ENCODE measurements around the gene MAGEA4.

MAGEA4 gene

GRCh38 chrX:151923648-151924047 is 11.0 kb downstream of the MAGEA4 start:
- DNase-seq (ENCODE audit: low read depth, low spot score): no peak

DNA sequence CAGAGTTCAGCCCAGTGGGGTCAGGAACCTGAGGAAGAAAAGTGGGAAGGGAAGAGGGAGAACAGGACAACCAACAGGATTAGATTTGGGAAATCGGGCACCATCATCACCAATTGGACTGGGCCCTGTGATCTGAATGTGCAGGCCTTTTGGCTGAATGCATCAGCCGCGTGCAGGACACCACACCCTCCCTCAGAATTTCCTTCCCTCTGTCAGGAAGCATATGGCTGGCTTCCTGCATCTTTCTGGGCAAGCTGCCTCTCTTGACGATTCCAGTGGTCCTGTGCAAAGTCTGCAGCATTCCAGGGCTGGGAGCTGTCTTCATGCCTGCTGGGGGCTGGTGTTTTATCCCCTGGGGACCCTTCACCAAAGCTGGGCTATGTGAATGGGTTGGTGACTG is 16.4 kb downstream of the MAGEA4 start:
- DNase-seq (ENCODE audit: low read depth, low spot score): no peak

GRCh38 chrX:151935358-151935757 is 22.7 kb downstream of the MAGEA4 start:
- DNase-seq (ENCODE audit: low read depth, low spot score): no peak

GRCh38 chrX:151938172-151938571 is 25.5 kb downstream of the MAGEA4 start:
- DNase-seq (ENCODE audit: low read depth, low spot score): no peak

DNA sequence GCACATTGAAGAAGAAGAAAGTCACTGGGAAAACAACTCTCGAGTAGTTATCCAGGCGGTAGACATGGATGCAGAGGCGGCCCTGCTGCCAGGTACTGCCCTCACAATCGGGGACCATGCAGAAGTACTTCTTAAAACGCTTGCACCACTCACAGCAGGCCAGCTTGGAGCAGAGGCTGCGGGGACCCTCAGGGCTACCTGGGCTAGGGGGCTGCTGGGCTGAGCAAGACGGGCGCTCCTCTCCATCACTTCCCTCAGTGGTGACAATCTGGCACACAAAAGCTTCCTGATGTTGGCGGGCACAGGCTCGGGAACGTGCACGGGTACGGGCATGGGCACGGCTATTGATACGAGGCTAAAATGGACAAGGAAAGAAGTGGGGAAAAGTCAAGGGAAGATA is 42.0 kb downstream of the MAGEA4 start:
- DNase-seq (ENCODE audit: low read depth, low spot score): no peak

DNA sequence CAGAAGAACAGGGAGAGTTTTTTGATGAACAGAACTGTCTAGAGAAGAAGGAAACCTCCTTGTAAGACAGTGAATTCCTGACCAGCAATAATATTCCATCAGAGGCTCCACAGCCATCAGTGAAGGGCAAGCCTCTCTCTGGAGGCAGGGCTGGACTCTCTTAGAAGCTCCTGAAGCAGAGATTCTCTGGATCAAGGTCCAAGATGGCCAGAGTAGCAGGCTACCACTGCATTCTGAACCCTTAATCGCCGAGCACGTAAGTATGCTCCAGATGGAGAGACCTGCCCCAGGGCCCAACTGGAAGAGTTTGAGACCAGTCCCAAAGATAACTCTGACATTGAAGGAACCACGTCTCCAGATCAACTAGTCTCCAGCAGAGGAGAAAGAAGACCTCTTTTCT is 45.4 kb downstream of the MAGEA4 start:
- DNase-seq (ENCODE audit: low read depth, low spot score): no peak

- DNase-seq (ENCODE audit: low read depth, low spot score): no peak
These were observed 49.3 kb downstream of the MAGEA4 start for GRCh38 chrX:151962034-151962433.

DNA sequence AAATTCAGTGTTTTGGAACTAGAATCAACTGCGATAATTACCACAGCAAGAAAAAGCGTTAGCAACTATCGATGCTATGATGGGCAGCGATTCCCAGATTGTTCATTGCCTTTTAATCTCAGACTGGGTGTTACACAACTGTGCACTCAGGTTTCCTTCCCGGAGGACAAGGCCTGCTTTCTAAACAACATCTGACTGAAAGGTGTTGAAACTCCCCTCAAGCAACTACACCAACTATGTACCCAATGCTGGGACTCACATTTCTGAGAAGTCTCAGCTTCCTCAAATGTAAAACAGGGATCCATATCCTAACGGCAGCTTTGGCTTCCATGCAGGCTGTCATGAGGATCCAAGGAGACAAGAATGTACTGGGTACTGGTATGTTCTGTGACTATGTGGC is 53.5 kb downstream of the MAGEA4 start:
- DNase-seq (ENCODE audit: low read depth, low spot score): no peak

GRCh38 chrX:151970027-151970426 is 57.3 kb downstream of the MAGEA4 start:
- DNase-seq (ENCODE audit: low read depth, low spot score): no peak

DNA sequence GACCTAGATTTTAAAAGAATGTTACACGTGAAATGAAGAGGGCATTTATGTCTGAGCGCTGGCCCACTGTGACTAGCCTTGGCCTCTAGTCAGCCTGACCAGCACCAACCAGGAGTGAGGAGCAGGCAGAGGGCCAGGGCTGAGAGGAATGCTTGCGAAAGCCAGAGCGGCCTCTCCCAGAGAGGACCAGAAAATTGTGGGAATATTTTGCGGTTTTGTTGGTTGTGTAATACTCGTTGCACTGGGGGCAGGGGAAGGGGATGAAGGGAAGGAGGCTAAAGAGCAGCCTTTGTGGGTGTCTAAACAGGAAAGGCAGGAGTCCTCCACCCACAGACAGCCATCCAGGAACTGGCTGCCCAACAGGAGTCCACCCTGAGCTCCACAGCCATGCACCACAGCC is 58.0 kb downstream of the MAGEA4 start:
- DNase-seq (ENCODE audit: low read depth, low spot score): no peak

GRCh38 chrX:151973060-151973661 is 60.5 kb downstream of the MAGEA4 start:
- DNase-seq (ENCODE audit: low read depth, low spot score): no peak

DNA sequence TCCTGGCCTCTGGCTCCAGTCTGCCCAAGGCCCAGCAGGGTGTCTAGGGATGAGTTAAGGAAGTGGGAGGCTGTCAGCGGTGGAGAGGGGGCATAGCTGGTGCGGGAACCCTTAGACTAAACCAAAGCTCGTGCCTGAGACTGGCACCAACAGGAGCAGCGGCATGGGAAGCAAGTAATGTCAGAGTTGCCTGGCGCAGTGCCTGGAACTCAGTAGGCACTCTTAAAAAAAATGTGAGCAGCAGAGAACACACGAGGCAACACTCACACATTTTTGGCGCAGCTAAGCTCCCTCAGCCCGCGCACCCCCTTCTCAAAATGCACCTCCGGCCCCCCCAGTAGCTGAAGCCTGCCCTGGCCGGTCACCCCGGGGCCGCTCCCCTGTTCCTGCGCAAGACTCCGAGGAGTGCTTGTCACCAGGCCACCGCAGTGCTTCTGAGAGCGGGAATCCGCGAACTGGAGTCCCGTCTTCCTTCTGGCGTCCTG is 61.2 kb downstream of the MAGEA4 start:
- DNase-seq (ENCODE audit: low read depth, low spot score): no peak

Data from activated CD4-positive, CD25-positive, alpha-beta regulatory T cell treated with anti-CD3 and anti-CD28 coated beads, Interleukin-2, amount 50 U/mL, for 16 hours (primary cell).